K562 (cell line): ENCODE measurements around the gene EFHD2. TPM values are rescaled to one million over a fixed set of nuclear protein-coding genes. Genes with fewer than 3 reads are reported as not detected.

Source experiments
- L3MBTL2 ChIP-seq: fragments of 450-650 bp; IDR thresholded peaks from 2 replicates; pipeline ENCODE4 v1.6.1; 2016; ENCODE audit warnings: mild to moderate bottlenecking, moderate library complexity
- MCM3 ChIP-seq: fragments of 450-650 bp; IDR thresholded peaks from 2 replicates; pipeline ENCODE4 v1.6.1; 2016
- MGA ChIP-seq: fragments of 450-650 bp; IDR thresholded peaks from 2 replicates; pipeline ENCODE4 v1.6.1; 2016; ENCODE audit warnings: mild to moderate bottlenecking, moderate library complexity
- NFYB ChIP-seq: IDR thresholded peaks from 2 replicates; pipeline ENCODE4 v1.6.1; 2011; ENCODE audit warnings: mild to moderate bottlenecking, moderate library complexity; ENCODE audit not compliant: insufficient read length; ENCODE audit errors: extremely low read depth
- PHB ChIP-seq: fragments of 250-450 bp; sonication (Bioruptor Pico); IDR thresholded peaks from 2 replicates; pipeline ENCODE4 v1.5.0; 2021
- REST ChIP-seq, 2 experiments: fragments of 450-650 bp; formaldehyde crosslinking in 1 of 2; IDR thresholded peaks; 2 replicates each; pipeline versions ENCODE4 v1.4.0 to v1.6.1; 2014 to 2020; ENCODE audit warnings: mild to moderate bottlenecking in 2 of 2, borderline replicate concordance in 1 of 2, low read depth in 1 of 2
- USF1 ChIP-seq: sonication (generic); formaldehyde crosslinking; IDR thresholded peaks from 2 replicates; pipeline ENCODE4 v1.9.0; 2022; ENCODE audit warnings: mild to moderate bottlenecking, missing genetic modification reagents
- ZKSCAN1 ChIP-seq: fragments of 150-350 bp; IDR thresholded peaks from 2 replicates; pipeline ENCODE4 v1.6.1; 2016; ENCODE audit warnings: low read depth, low read length
- polyA plus RNA-seq, 8 experiments: library from polyadenylated mRNA; depleted of rRNA in 4 of 8; stranded (reverse) in 5 of 8; unstranded in 3 of 8; fragments of >200 nt; fragmentation: Nextera tagmentation in 2 of 8; fragmentation: Illumina TruSeq in 1 of 8; extraction: Ambion mirVana in 2 of 8; extraction: Trizol in 1 of 8; gene quantifications; 2 replicates each; pipeline versions ENCODE4 v1.2.1 to v1.2.3, GENCODE V29; 2011 to 2014; ENCODE audit warnings: inconsistent platforms in 1 of 8, missing spikeins in 1 of 8
- total RNA-seq, 7 experiments: library from RNA; depleted of rRNA in 6 of 7; stranded (reverse); fragments of >200 nt in 6 of 7; fragmentation: Illumina TruSeq in 2 of 7; extraction: Trizol in 2 of 7; gene quantifications; 2 replicates each; pipeline versions ENCODE4 v1.2.1 to v1.2.3, GENCODE V29; 2011 to 2021; ENCODE audit warnings: low replicate concordance in 1 of 7

Gene EFHD2
- total and polyA plus RNA-seq, 9 of the 15 experiments (the other 6 are each of a cell fraction or from before 2014, with no cell fraction given), result 1.7 to 73.5 (median 25.2) TPM

GRCh38 chr1:15472587-15472986 lies 62.9 kb downstream of the EFHD2 start (continued):
- TF ChIP-seq REST (IDR thresholded peaks at IDR 0.05; ENCODE audit: borderline replicate concordance), result 0 out of 2 replicates have a peak, but pooled peaks have one; percentile 6
- no peak for TF ChIP-seq REST (CRISPR knock-in tag; IDR thresholded peaks at IDR 0.05; ENCODE audit: low read depth)
- no peak for TF ChIP-seq ZKSCAN1
- no peak for TF ChIP-seq PHB (CRISPR knock-in tag)
- TF ChIP-seq NFYB, result peak; percentile 63
- peak; percentile 81 for TF ChIP-seq L3MBTL2
- TF ChIP-seq MGA, result peak; percentile 60
- peak; percentile 84 for TF ChIP-seq USF1 (CRISPR knock-in tag)
- no peak for TF ChIP-seq MCM3
